GM19463 (cell line): ENCODE measurements around the gene PBXIP1.
A peak's percentile ranks its signal among the peaks of the same experiment; 100 is the strongest.
"Not testable (repeated sequence)": the region's sequence is repeated elsewhere in the genome, so short reads cannot be mapped to it uniquely, and the experiment has no call there.

Experiments
- ATAC-seq: cut with Tn5 transposase; IDR thresholded peaks from one replicate; pipeline ENCODE4 v1.9.1; 2021; ENCODE audit warnings: mild to moderate bottlenecking, moderate library complexity; ENCODE audit not compliant: unreplicated experiment

Gene PBXIP1

DNA sequence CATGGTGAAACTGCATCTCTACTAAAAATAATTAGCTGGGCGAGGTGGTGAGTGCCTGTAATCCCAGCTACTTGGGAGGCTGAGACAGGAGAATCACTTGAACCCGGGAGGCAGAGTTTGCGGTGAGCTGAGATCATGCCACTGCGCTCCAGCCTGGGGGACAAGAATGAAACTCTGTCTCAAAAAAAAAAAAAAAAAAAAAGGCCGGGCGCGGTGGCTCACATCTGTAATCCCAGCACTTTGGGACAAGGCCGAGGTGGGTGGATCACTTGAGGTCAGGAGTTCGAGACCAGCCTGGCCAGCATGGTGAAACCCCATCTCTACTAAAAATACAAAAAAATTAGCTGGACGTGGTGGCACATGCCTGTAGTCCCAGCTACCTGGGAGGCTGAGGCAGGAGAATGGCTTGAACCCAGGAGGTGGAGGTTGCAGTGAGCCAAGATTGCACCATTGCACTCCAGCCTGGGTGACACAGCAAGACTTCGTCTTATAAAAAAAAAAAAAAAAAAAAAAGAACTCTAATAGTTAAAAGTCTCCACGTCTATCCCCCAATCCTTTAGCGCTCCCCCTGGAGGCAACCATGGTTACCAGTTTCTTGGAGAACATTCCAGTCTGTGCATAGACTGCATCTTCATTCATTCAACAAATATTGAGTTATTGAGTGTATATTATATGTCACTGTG, 39.5 kb upstream of the PBXIP1 start:
- not testable (repeated sequence) for ATAC-seq

DNA sequence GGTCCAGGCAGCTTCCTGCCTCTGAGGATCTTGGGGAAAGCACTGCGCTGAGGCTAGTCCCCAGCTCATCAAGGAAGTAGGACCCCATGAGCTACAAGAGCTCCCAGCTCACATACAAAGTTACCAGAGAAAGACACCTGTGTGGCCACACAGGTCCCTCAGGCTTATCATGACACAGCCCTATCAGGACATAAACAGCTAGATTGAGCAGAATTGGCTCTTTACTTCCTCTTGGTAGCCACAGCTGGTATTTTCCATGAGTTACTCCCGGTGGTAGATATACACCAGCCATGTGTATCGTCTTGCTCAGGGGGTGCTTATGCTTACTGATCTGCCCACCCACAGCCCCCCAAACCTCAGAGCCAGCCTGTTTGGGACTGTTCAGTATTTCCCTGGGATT, 38.7 kb upstream of the PBXIP1 start:
- ATAC-seq = no peak

DNA sequence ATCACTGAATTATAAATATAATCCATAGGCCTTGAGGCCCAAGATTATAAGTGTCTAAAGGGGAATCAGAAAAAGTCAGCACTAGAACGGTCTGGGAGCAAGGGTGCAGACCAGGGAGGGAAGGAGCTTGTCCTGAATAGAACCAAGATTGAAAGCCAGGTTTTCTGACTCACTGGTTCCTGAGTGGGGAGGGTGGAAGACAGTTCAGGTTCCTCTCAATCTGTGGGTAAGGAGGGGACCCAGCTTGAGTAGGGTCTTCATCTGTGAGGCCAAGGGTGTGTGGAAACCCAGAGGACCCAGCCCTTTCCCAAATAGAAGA, 38.3 kb upstream of the PBXIP1 start:
- ATAC-seq = no peak

DNA sequence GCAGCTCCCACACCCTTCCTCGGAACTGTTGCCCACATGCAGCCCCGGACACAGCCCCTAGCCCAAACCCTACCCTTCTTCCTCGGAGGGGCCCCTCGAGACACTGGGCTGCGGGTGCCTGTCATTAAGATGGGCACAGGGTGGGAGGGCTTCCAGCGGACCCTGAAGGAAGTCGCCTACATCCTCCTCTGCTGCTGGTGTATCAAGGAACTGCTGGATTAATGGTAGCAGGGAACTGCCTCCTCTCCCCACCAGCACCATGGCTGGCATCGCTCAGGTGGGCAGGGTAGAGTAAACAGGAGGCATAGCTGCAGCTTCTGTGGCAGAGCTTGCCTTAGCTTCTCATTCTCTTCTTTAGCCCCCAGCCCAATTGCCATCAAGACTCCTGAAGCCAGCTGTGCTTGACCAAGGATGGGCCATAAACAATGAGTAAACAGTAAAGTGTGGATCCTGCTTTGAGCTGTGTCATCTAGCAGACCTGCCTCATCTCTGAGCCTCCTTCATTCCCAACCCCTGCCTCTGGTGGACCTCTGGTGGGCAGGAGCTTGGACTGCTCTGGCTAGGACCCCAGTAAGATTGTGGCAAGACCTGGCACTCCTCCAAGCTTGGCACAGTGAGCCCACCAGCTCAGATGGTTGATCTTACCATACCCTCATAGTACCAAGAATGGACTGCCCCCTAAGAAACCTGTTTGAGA, 37.8 kb upstream of the PBXIP1 start, which contains the start of gene LENEP:
Gene LENEP (plus strand): TSS at position 15 of the 697 bp plus-strand sequence. CDS start 22 bp downstream, at position 37.
- ATAC-seq = no peak

DNA sequence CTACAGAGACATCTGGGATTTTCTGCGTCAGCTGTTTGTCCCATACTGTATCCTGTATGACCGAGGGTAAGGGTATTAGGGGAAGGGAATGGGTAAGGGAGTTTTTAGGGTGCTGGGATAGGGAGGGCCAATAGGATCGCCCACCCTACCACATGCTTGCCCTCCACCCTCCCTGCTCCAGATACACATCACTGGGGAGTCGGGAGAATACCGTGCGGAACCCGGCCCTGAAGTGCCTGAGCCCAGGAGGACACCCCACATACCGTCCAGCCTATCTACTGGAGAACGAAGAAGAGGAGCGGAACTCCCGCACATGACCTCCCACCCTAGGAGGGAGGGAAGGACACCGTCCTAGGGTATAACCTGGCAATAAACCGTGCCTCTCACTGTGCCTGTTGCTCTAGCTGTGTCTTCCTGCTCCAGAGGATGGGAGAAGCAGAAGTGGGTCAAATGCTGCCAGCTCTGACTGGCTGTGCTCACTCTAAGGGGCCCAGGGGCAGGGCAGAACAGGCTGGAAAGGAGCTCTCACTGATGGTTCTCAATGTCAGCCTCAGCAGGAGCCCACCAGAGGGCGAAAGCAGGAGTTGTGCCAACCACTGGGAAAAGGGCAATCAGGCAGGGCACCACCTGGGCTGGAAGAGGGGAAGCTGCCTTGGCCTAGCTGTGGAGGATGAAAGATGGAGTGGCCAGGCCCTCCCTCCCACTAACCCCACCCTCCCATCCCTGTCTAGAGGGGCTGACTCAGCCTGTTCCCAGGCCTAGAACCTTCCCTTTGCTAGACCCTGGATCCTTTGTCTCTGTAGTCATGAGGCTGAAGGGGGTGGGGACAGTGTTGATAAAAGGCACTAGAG, 37.0 kb upstream of the PBXIP1 start:
- no peak for ATAC-seq

DNA sequence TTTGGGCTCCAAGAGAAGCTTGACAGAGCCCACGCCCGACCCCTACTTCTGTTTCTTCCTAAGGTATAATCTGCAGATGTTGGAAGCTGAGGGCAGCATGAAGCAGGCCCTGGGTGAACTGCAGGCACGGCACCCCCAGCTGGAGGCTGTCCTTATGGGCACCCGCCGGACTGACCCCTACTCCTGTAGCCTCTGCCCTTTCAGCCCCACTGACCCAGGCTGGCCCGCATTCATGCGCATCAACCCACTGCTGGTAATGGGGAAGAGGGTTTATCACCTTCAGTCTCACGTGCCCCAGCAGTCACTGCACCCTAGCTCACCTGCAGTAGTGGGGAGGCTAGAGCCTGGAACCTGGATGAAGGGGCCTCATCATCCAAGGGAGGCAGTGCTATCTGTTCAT, 34.4 kb upstream of the PBXIP1 start:
- no peak for ATAC-seq

DNA sequence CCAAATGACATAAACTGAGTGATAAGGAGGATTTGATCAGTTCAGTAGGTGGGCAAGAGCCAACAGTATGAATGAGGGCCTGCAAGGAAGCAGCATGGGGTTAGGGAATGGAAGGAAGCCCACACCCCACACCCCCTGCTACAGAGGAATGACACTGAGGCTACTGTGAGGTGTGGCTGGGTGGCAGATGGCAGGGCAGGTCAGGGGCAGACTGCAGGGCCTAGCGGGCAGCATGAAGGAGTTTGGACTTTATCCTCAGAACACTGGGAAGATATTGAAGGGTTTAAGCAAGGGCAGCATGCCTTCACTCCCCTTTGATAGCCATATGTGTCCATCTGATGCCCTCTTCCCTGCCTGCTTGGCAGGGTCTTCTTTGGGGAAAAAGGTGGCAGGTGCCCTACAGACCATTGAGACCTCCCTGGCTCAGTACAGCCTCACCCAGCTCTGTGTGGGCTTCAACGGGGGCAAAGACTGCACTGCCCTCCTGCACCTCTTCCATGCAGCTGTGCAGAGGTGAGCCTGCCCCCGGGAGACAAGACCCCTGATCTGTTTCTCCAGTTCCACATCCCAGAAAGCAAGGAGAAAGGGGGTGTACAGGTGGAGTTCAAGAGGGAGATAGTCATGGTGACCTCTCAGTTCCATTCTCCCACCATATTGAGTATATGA, 33.4 kb upstream of the PBXIP1 start:
- no peak for ATAC-seq

DNA sequence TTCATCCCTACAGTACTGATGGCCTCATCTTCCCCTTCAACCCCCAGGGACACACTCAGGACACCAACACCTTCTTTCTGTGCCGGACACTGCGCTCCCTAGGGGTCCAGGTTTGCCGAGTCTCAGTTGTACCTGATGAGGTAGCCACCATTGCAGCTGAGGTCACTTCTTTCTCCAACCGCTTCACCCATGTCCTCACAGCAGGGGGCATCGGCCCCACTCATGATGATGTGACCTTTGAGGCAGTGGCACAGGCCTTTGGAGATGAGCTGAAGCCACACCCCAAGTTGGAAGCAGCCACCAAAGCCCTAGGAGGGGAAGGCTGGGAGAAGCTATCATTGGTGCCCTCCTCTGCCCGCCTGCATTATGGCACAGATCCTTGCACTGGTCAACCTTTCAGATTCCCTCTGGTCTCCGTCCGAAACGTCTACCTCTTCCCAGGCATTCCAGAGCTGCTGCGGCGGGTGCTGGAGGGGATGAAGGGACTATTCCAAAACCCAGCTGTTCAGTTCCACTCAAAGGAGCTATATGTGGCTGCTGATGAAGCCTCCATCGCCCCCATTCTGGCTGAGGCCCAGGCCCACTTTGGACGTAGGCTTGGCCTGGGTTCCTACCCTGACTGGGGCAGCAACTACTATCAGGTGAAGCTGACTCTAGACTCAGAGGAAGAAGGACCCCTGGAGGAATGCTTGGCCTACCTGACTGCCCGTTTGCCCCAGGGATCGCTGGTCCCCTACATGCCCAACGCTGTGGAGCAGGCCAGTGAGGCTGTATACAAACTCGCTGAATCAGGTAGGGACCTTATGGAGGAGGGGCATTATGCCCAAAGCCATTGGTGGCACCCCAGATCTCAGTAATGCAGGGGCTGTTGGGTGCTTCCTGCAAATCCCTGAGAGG, 32.4 kb upstream of the PBXIP1 start:
- no peak for ATAC-seq

DNA sequence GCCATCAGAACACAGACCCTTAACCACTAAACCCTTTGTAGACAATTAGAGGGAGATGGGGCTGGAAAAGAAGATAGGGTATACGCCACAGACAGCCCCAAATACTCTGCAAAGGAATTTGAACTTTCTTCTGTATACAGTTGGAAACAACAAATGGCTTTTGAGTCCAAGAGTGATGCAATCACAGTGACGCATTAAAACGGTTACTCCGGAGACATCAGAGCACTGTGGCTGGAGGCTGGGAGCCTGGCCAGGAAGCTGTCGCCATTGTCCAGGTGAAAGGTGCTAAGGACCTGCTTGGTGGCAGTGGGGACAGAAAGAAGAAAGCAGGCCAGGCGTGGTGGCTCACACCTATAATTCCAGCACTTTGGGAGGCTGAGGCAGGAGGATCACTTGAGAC, 31.4 kb upstream of the PBXIP1 start:
- no peak for ATAC-seq

DNA sequence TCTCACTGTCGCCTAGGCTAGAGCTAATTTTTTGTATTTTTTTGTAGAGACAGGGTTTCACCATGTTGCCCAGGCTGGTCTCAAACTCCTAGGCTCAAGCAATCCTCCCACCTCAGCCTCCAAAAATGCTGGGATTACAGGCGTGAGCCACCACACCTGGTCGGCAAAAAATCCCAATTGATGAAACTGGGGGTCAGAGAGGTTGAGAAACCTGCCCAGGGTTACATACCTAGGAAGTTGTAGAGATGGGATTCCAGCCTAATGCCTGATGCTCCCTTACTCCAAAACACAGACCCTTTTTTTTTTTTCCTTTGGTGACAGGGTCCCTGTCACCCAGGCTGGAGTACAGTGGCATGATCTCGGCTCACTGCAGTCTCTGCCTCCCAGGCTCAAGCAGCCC, 30.8 kb upstream of the PBXIP1 start:
- not testable (repeated sequence) for ATAC-seq

DNA sequence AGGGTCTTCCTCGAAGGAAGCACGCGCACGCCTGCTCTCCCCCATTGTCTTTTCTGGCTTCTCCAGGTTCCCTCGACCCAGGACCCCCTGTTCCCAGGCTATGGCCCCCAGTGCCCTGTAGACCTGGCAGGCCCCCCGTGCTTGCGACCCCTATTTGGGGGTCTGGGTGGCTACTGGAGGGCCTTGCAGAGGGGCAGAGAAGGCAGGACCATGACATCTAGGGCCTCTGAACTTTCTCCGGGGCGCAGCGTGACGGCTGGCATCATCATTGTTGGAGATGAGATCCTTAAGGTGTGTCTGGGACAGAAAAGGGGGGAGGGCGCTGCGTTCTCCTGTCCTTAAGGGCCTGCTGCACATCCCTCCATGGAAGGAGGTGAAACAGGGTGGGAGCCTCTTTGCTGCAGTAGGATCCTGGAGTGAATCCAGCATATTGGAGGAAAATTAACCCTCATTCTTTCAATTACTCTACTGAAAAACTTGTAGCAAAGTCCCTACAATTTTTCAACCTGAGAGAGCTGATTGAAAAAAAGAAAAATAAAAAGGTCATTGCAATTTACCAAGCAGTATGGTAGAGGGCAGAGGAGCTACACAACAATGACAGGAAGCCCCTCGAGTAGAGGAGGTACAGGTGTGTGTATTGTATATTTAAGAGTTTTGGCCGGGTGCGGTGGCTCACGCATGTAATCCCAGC, 28.0 kb upstream of the PBXIP1 start:
- no peak for ATAC-seq

DNA sequence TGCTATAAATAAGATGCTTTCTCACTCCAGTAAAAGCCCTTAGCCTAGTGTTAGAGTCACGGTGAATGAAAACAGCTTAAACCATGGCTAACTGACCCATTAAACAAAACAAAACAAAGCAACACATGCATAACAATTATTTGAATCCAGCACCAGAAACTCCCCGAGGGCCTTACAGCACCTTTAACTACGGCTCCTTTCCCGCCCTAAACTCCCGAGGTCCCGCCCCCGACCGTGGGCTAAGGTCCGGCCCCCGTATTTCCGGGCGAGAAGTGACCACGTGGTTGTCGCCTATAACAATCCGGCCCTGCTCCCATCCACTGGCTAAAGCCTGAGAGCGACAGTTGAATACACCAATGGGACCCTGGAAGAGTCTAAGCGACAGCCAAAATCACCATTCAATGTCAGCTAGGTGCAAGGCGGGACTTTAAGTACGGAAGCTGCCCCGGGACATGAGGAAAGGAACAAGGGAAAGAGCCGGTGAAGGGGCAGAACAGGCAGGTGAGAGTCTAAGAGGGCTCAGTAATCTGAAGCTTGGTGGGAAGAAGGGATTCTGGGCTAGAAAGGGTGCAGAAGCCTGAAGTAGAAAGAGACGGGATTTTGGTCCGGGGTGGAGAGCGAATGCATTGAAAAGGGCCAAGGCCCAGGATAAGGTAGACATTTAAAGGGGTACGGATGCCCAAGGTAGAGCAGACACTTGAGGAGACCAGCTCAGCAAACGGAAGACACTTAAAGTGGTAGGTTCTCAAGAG, 27.2 kb upstream of the PBXIP1 start, which contains the start of gene FLAD1:
Gene FLAD1 (plus strand): TSS at position 448 of the 752 bp plus-strand sequence. CDS start 351 bp downstream, outside the sequence.
- ATAC-seq = peak; percentile 98

DNA sequence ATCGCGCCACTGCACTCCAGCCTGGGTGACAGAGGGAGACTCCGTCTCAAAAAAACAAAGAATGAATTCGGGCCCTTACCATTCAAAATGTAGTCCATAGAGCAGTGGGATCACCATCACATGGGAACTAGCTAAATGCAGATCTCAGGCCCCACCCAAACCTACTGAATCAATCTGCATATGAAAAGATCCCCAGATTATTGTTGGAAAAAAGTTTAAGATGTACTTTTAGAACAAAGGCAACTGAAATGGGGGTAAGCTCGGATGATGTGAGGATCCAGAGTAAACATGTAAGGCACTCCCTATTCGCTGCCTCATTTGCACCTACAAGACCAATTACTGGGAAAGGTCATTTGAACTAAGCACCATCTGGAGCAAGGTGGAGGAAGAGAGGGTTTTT, 26.4 kb upstream of the PBXIP1 start:
- ATAC-seq = no peak

DNA sequence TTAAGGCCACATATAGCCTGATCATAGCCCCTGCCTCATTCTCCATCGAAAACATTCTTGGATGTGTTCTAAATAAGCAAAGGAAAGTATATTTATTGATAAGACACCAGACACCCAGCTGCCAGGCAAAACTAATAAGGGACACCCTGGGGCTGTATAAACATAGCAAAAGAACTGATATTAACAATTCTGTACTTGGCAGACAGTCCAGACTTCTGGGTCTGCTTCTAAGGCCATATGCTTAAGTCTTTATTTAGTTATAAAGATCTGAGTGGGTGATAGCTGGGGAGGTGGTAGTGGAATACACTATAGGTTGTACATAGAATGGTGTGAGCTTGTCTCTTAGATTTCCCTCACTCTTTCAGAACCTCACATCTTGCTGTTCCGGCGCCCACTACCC, 22.5 kb upstream of the PBXIP1 start:
- no peak for ATAC-seq

DNA sequence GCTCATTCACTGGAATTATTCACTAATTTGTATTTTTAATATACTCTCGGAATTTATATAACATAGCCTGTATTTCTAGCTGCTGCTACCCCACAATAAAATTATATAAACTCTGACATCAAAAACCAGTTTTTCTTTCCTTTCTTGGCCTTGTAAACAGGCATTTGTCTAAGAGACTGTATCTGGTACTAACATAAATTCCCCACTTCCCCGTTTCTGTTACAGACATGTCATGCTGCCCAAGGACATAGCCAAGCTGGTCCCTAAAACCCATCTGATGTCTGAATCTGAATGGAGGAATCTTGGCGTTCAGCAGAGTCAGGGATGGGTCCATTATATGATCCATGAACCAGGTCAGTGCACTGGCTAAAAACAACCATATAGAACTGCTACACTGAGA, 21.9 kb upstream of the PBXIP1 start:
- not testable (repeated sequence) for ATAC-seq

DNA sequence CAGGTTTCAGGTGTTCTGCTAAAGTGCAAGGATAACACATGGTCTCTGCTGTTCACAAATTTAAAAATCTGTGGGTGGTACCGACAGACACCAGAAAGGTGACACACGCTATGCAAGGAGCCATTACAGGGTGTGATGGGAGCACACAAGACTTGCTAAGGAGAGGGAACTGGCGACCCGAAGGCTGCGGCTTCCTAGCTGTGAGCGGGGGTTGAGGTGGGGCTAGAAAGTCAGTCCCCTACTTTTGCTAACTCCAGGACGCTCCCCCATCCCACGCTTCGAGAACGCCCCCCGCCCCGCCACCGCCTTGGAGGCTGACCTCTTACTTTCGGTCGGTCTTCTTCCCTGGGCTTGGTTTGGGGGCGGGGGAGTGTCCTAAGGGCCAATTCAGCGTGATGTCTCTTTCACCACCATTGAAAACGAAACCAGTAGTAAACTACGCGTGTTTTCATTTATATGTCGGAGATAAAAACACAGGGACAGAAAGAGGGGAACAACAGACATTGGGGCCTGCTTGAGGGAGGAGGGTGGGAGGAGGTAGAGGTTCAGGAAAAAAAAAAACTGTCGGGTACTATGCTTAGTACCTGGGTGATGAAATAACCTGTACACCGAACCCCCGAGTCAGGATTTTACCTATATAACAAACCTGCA, 19.6 kb upstream of the PBXIP1 start:
- ATAC-seq = no peak

DNA sequence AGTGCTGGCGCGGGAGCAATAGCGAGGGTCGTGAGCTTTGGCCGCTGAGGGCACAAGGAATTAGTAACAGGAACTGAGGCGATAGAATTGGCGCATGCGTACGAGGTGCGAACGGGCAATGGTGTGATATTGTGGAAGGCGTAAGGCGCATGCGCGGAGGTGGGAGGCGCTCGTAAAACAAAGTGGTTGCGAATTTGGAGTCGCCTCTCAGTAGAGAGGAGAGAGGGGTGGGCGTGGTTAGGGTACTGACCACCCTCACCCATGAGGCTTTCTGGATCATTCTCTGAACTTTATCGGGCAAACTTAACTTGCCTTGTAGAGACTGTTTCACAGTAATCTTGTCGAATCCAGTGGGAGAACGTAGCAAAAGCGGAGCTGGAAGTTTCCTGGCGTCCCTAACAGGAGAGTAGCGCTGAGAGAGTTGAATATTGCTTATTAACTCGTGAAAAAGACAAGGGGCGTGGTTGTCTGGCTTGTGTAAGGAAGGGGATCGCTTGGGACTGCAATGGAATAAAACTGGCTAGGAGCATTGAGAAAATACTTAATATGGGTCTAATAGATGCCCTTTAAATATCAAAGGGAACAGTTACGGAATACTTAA, 19.0 kb upstream of the PBXIP1 start:
- ATAC-seq = peak; percentile 36
